Daoy (cell line): ENCODE measurements around the gene EPN3. TPM values are rescaled to one million over a fixed set of nuclear protein-coding genes. Genes with fewer than 3 reads are reported as not detected.

ENCODE experiments used
- DNase-seq: peaks from one replicate; pipeline ENCODE4 v3.0.0-alpha.2; 2015; ENCODE audit warnings: low read depth
- total RNA-seq: library from RNA; depleted of rRNA; stranded (reverse); fragments of >200 nt; shearing (Covaris generic); gene quantifications from 2 replicates; pipeline ENCODE4 v1.2.3, GENCODE V29; 2014; rRNA removed

EPN3 gene
- not detected in 2 replicates for total RNA-seq

DNA sequence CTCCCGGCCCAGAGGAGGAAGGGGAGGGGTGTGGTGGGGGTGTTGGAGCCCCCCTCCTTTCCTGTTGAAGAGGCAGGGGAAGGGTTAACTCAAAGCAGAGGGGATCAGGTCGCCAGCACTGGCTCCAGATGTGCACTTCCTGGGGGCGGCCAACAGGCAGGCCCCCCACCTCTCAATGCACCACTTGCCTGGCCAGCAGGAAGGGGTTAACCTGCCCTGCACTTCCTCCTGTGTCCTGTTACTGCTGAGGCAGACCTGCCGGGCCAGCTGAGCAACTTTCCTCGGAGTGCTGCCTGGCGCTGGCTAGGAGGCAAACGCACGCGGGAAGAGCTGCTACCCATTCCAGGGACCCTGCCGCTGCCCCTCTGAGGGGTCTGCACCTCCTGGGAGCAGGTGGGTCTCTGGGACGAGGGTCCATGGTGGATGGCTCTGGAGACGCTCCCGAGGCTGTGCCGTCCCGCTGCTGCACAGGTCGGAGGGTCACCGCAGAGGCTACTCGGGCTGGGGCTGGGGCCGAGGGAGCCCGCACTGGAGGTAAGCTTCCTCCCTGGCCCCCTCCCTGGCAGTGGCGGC, at the start of gene EPN3:
TSS of gene EPN3 (plus strand) at position 284 of the 573 bp plus-strand sequence. CDS start 3,822 bp downstream, outside the sequence.
- no peak for DNase-seq

DNA sequence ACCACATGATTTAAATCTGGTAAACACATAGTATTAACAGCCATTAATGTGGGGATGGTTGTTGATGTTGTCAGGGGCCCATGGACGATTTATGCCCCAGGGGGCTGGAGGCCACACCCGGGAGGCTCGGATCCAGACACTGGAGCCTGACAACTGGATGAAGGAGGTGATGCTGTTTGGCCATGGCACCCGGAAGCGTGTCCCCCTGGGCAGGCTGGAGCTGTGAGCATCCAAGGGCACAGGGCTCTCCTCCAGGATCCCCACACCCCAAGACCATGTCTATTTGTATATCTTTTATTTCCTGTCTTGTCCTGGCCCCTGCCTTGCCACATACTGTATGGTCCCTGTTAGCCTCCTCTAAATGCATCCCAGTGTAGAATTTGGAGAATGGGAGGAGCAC, 49.3 kb upstream of the EPN3 start:
- DNase-seq, result no peak

DNA sequence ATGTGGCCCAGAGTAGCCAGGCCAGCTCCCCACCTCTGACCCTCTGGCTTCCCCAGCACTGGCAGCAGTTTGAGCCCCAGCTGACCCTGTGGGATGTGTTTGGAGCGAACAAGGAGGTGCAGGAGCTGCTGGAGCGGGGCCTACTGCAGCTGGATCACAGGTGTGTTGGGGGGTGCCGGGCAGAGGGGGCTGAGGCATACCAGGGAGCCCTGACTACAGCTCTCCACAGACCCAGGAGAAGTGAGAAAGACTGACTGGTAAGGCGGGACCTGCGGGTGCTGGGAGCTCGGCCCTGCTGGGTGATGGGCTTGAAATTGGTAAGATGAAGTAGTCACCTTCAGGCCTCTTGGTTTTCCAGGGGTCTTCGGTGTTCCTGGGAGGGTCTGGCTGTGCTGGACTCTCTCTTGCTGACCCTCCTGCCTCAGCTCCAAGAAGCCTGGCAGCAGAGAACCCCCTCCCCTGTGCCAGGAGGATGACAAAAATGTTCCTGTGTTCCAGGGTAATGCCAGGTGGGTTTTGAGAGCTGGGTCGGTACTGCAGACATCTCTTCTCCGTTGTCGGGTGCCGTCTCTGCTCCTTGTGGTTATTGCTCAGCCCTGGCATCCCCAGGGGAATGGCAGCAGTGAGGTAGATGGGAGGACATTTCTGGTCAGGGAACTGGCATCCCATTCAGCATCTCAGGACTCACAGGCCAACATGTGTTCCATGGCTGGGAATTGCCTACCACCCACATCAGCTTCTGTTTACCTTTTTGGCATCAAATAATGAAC, 48.0 kb upstream of the EPN3 start:
- no peak for DNase-seq

DNA sequence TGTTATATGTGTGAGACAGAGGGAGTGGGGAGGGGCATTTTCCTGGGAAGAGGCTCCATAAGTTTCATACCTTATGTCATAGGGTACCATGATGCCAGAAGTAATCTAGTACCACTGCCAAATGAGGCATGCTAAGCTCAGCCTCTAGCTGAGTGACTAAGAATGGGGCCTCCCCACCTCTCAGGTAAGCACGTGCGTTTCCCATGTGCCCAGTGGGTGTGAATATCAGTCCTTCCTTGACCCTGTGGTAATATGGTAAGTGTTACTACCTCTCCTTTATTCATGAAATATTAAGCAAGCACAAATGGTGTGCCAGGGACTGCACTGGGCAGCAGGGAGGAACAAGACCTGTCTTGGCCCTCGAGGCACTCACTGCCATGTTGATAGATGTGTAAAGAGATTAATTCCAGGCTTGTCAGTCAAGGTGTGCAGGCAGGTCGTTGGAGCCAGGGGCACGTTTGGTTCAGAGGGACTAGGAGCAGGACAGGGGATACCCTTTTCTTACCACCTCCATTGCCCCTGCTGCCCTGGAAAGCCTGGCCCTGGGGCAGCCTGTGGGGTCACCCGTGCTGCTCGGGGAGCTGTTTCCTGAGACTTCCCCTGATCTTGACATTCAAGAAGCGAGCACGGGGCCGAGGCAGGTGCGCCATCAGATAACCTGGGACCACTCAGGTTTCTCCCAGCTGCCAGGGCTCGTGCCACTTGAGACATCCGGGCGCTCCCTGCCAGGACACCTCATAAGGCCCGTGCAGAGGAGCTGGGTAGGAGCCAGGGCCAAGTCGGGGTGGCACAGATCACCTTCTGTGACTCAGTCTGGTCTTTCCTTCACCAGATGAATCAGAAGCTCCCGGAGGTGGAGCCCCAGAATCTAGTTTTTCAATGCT, 45.1 kb upstream of the EPN3 start:
- peak; percentile 59 for DNase-seq

DNA sequence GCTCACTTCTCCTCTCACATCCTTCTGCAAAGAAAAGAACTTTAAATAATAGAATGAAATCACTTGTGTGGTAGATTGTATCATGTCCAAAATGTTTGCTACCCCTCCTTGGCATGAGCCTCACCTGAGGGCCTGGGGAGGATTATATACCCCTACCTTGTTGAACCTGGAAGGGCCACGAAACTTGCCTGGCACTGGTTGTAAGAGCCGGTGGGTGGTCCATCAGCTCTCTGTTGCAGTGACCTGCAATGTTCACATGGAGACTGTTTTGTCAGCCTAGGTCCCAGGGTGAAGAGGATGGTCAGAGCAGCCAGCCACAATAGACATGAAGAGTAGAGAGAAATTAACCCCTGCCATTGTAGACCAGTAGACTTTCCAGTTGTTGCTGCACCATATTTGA, 43.7 kb upstream of the EPN3 start:
- DNase-seq, result no peak

DNA sequence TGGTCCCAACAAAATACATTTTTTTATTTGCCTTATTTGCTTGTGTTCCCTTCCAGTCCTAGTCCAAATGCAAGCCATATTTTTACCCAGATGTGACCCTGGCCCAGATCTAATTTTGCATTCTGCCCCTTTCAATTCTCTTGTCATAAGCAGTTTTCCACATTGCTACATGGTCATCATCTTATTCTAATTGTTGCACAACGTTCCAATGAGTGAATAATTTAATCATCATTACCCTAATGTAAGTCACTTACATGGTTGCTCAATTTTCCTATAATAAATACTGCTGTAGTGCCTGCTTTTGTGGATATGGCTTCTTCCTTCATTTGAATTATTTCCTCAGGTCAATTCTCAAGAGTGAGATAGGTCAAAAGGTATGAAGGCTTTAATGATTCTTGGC, 41.0 kb upstream of the EPN3 start:
- DNase-seq, result no peak

DNA sequence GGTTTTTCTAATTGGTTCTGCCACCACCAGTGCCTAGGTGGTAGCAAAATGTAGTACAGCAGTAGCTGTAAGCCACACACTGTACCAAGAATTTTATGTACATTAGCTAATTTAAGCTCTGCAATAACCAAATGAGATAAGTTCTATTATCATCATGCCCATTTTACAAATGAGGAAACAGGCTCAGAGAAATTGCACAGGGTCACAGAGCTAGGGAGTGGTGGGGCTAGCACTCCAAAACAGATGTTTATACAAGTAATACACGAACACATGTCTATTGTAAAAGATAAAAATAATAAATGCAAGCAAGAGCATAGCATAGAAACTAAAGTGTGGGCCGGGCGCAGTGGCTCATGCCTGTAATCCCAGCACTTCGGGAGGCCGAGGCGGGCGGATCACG, 40.3 kb upstream of the EPN3 start:
- DNase-seq, result no peak

DNA sequence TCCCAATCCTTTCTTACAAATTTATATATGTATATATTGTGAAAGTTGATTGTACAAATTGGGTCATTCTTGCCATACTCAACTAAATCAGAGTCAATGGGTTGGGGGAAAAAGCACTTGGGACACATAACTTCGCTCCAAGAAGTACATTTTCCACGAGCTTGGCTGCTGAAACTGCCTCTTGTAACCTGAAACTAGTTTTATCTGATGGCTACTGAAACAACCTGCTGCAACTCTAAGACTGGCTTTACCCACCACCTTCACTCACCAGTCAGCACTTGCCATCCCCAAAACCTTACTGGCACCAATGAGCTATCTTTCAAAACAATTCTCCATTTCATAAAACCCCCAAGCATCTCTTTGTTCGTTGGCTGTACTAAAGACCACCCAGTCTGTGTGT, 38.8 kb upstream of the EPN3 start:
- no peak for DNase-seq

DNA sequence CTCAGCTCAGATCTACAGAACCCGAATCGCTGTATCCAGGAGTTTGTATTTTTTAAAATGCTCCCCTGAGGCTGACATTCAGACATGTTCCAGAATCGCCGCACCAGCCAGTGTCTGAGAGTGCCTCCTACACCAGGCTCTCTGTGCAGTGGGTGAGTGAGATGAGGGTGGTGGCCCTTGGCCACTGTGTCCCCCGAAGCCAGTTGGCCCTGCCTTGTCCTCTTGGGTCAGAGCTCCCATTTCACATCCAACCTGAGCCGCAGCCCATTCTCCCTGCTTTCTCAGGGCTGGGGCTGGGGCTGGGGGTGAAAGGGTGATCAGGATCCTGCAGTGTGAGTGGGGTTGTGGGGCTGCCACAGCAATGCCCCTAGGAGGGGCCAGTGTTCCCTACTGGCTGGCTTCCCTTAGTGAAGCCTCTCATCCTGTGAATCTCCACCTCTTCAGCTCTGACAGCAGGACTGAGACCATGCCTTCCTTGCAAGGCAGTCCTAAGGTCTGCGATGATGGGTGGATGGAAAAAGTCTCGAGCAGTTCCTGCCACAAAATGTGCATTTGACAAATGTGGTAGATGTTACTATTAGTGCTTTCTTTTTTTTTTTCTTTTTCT, 37.2 kb upstream of the EPN3 start:
- DNase-seq, result no peak

DNA sequence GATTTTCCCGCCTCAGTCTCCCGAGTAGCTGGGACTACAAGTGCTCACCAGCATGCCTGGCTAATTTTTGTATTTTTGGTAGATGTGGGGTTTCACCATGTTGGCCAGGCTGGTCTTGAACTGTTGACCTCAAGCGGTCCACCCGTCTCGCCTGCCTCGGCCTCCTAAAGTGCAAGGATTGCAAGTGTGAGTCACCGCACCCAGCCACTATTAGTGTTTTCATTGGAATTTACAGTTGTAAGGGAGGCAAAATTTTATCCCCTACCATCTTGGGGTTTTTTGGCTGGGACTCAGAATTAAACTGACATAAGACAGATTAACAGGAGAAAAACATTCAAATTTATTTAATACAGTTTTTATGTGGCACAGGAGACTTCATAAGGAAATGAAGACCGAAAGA, 36.6 kb upstream of the EPN3 start:
- DNase-seq, result no peak

DNA sequence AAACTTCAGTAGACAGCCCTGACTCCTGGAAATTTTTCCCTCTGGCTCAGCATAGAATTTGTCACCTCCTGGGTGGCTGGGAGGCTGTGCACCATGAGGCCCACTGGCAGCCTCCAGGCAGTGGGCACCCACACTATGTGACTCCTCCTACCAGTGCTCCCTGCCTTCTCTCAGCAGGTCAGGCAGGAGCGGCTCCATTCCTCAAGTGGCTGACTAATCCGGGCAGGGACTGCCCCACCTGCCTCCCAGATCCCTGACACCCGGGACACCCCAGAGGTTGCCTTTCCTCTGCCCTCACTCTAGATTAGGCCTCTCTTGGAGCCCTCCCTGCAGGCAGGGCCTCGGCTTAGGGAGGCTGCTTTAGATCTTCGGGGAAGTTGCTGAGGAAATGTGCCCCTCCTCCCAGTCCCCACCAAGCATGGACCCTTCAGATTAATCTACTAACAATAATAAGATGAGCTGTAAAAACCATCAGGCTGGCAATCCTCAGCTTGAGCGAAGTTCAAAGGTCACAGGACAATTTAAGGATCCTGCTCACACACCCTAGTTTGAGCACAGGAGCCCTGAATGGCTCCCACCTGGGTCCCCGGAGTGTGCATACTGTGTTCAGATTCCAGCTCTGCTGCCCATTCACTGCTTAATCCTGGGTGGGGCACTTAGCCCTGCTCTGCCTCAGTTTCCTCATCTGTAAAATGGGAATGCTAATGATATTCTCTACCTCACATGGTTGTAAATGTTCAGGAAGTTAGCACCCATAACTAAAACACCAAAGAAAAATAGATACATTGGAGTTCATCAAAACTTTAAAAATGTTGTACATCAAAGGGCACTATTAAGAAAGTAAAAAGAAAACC, 34.3 kb upstream of the EPN3 start:
- DNase-seq, result no peak

DNA sequence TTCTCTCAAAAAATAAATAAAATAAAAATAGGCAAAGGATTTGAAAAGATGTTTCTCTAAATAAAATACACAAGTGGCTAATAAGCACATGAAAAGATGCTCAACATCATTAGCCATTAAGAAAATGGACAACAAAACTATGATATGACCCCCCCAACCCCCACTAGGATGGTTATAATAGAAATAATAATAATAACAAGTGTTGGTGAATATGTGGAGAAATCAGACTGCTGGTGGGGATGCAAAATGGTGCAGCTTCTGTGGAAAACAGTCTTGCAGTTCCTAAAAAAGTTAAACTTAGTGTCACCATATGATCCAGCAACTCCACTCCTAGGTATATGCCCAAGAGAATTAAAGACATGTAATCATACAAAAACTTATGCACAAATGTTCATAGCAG, 33.3 kb upstream of the EPN3 start:
- no peak for DNase-seq

DNA sequence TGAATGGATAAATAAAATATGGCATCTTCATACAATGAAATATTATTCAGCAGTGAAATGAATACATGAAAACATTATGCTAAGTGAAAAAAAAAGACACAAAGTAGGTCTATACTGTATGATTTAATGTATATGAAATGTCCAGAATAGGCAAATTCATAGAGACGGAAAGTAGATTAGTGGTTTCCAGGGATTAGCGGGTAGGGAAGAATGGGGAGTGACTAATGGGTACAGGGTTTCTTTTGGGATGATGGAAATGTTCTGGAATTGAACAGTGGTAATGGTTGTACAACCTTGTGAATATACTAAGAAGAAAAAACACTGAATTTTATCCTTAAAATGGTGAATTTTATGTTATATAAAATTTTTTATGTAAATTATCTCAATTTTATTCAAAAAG, 32.8 kb upstream of the EPN3 start:
- DNase-seq, result no peak

DNA sequence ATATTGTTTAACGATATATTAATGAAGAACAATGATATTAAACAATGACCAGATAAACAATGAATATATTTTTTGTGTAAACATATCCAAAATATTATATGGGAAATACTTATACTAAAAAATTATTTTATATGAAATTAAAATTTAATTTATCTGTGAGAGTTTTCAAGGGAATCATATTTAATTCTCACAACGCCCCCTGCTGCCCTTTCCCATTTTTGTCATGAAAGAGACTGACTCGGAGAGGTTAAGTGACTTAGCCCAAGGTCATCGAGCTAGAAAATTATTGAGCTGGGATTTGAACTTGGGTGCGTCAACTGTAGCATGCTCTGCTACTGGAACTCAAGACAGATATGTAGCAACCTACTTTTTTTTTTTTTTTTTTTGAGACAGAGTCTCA, 31.5 kb upstream of the EPN3 start:
- DNase-seq, result no peak

DNA sequence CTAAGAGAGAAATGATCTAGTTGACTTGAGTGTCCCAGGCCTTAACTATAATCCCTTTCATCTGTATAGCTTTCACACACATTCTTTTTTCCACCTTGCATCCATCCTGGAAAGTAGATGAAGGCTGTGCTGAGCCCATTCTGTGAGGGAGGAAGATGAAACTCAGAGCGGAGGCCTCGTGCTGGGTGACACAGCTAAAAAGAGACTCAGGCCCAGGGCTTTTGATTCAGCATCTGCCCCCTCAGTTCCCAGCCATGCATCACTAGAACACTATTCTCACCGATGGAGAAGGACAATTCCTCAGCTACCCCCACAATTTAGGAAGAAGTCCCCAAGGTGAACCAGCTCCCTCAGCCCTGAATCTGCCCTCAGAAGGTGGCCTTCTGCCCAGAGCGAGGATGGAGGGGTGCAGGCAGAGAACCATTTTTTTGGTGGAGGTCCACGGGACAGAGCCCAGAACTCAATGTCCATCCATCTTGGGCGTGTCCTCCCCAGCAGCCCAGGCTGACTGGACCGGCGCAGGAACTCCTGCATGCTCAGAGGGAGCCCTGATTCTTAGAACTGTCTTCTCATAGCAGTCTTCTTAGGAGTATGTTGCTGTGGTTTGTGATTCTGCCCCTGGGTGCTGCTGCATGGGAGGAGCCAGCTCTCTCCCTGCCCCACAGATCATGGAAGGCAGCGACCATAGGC, 30.1 kb upstream of the EPN3 start:
- DNase-seq, result no peak

DNA sequence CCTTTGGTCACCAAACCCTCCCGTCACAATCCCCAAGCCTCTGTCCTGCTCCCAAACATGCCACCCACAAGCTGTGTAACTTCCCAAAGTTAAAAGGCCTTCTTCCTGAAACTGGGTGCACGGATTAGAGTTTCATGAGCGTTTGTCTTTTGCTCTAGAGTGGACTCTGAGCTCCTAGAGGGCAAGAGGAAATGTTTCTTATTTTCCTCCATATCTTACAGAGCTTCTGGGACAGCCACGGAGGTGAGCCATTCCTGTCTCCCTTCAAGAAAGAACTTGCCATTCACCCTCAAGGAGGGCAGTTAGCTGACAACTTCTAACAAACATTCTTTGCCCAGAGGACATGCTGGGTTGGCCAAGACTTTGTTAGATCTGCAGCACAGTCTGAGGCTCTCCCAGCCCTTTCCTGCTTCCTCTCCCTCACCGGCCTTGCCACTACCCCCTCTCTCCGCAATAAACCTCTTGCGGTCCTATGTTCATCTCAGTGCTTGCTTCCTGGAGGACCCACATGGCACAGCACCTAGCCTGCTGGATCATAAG, 26.9 kb upstream of the EPN3 start:
- no peak for DNase-seq

DNA sequence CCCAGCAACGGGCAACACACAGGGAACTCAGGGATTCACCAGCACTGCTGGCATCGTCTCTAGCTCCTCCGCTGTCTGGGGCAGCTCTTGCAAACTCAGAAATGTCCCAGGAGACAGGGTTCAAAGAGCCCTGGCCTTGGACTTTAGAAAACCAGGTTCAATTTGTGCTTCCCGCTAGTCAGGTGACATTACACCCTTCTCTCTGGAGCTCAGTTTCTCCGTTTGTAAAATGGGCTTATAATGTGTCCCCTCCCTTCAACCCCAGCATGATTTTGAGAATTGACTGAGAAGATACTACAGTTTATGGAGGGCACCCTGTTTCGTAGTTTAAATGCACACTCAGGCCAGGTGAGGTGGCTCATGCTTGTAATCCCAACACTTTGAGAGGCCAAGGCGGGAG, 26.2 kb upstream of the EPN3 start:
- DNase-seq, result no peak

DNA sequence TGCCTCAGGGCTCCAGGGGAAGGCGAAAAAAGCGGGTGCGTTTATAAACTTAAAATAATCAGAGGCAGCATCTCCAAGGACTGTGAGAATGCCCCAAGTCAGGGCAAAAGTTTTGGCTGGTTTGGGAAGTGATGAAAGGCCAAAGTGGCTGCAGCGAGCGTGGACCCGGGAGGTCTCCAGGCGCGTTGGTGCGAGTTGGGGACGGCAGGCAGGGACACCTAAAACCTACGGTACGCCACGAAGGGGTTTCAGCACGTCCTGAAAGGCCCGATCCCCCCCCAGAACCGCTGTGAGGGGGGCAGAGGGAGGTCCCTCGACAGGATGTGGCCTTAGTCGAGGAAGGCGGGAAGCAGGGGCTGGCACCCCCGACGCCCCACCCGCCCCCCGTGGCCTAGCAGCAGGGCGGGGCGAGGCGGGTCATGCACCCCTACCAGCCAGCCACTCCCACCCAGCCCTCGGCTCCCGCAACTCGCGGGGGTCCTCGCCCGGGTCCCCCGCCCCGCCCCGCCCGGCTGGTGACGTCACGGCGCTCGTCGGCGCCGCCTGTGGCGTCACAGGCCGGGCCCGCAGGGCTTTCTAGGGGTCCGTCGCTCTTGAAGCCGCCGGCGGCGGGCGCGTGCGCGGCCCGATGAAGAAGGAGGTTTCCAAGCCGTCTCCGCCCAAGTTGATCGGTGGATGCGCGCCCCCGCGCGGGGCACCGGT, 24.5 kb upstream of the EPN3 start, which contains the start of gene MYCBPAP:
TSS of gene MYCBPAP (plus strand) at position 569 of the 702 bp plus-strand sequence. CDS start 236 bp downstream, outside the sequence.
- peak; percentile 76 for DNase-seq

DNA sequence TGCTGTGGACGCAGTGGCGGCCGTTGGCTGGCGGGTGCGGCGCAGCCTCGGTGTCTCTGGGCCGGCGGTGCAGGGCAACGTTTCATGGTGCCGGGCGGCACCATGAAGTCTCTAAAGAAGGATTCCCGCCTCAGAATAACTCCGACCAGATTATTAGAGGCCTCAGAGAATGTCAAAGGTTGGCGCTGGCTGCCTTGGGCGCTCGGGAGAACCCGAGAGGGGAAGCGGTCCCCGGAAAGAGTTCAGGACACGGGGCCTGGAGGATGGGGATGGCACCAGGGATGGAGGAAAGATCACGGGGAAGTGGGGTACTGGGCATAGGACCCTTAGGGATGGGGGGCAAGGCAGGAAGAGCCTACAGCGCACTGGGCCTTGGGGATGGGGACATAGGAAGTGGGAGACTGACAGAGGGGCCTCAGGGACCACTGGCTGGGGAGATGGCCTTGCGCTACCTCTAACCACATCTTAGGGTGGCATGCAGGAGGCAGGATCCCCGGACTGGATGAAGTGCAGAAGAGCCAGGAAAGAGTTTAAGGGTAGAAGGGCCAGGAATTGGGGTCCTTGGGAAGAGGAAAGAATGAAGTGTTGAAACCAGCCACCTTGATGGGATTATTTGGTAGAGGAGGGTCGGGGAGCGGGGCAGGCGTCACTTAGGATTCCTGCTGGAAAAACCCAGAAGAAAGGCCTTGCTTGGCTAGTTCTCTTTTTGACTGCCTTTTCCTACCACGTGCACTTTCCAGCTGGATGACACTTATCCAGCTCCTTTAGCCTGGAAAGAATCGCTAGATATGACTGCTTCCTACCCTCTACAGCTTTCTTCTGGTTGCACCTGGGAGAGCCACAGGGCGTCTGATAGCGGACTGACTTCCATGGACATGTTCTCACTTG, 23.7 kb upstream of the EPN3 start:
- no peak for DNase-seq
